Measurements from ENCODE around the gene MCMBP. TPM values are rescaled to one million over a fixed set of nuclear protein-coding genes. Genes with fewer than 3 reads are reported as not detected.

Gene MCMBP
- total and polyA plus RNA-seq, 2 donors (not counting 3 experiments of a cell fraction or from before 2014, with no cell fraction given), result 44.8 to 62.5 TPM

DNA sequence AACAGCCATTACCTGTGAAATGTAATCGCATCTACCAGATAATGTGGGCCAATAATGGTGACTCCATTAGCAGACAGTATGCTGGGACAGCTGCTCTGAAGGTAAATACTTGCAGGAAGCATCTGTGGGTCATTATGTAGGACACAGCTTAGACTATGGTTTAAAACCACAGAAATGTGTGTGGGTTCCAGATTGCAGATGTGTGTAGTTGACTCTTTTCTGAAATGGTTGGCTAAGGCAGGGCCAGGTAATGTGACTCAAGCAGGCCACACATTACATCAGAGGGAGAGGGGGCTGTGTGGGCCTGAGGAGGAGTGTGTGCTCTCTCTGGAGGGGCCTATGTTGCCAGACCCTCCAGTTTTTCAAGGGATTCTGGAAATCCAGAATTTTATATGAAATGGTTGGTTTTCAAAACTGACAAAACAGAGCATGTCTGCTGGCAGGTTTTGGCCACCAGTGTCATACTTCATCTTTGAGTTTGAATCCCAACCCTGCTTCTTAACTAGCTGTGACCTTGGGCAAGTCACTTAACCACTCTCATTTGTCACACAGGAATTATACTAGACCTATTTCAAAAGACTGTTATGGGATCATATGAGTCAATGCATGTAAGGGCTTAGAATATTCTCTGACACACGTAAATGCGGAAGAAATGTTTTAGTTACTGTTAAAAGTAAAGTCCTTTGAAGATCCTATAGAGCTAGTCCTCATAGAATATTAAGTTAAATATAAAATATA, 64.5 kb downstream of the MCMBP start:
- H3K27me3 ChIP-seq (ENCODE audit: control insufficient read depth in 2 of 2, insufficient read depth in 2 of 2, low read length in 2 of 2), result no peaks in the 10 kb centered on the region
- BruUV-seq (replicated peaks), result no TSS peak
- dilution Hi-C loops (cut with MboI; ENCODE audit: extremely low pct_ligation_motif_present, low sequenced_read_pairs) (no loop called here), intact Hi-C loops (cut with micrococcal nuclease) (no loop called here)
- no peak overlapping the region for H3K4me3 ChIP-seq (replicated peaks in 1 of 3; ENCODE audit: insufficient read depth in 1 of 3, low read depth in 1 of 3, low read length in 3 of 3)
- H4K20me1 ChIP-seq (replicated peaks; ENCODE audit: control insufficient read depth, extremely low read depth, insufficient read depth, low read length), result no peaks in the 10 kb centered on the region
- no peaks in the 10 kb centered on the region for H3K36me3 ChIP-seq (ENCODE audit: control insufficient read depth in 2 of 2, extremely low read depth in 1 of 2, insufficient read depth in 2 of 2, low read length in 2 of 2)
- ChIA-PET POLR2A (no interaction called here), CTCF (interaction anchor here (0.8 to 1.6 kb wide), 2 partner anchors 11 to 58 kb away, joined by 3 to 5 read pairs; no protein-coding TSS in a partner anchor)
- no peak overlapping the region for H2AFZ ChIP-seq (ENCODE audit: low read depth, low read length)
- H3K4me2 ChIP-seq (ENCODE audit: insufficient read depth, low read length), result no peak overlapping the region
- no peak for FAIRE-seq
- no peak overlapping the region for H3K27ac ChIP-seq (ENCODE audit: insufficient read depth, low read depth, low read length)
- H3K9ac ChIP-seq (replicated peaks; ENCODE audit: extremely low read depth, insufficient read depth, low read length), result no peak overlapping the region
- H3K9me1 ChIP-seq (replicated peaks; ENCODE audit: control insufficient read depth, extremely low read depth, insufficient read depth, low read length), result no peaks in the 10 kb centered on the region
- no peaks in the 10 kb centered on the region for H3K79me2 ChIP-seq (ENCODE audit: control insufficient read depth, insufficient read depth, low read length)
- H3K9me3 ChIP-seq (replicated peaks; ENCODE audit: control insufficient read depth, insufficient read depth, low read length), result no peaks in the 10 kb centered on the region
- TF ChIP-seq GATA2 (IDR thresholded peaks at IDR 0.05; ENCODE audit: insufficient read depth, insufficient read length, low read depth, low read length) (no peak), JUN (IDR thresholded peaks at IDR 0.05; ENCODE audit: borderline replicate concordance, insufficient read depth, insufficient read length, low read depth) (no peak), FOS (IDR thresholded peaks at IDR 0.05; ENCODE audit: borderline replicate concordance, insufficient read depth, low read length) (no peak), POLR2A (IDR thresholded peaks at IDR 0.05; ENCODE audit: low read depth, low read length) (no peak), EZH2 (IDR thresholded peaks at IDR 0.05; ENCODE audit: borderline replicate concordance, low read depth, low read length, severe bottlenecking) (no peak), MYC (IDR thresholded peaks at IDR 0.05; ENCODE audit: low read depth, low read length) (no peak), POLR2AphosphoS5 (IDR thresholded peaks at IDR 0.05; ENCODE audit: insufficient read depth, low read depth, low read length) (no peak), MAX (IDR thresholded peaks at IDR 0.05; ENCODE audit: insufficient read depth, insufficient read length) (no peak)
- TF ChIP-seq, protein P1, sequence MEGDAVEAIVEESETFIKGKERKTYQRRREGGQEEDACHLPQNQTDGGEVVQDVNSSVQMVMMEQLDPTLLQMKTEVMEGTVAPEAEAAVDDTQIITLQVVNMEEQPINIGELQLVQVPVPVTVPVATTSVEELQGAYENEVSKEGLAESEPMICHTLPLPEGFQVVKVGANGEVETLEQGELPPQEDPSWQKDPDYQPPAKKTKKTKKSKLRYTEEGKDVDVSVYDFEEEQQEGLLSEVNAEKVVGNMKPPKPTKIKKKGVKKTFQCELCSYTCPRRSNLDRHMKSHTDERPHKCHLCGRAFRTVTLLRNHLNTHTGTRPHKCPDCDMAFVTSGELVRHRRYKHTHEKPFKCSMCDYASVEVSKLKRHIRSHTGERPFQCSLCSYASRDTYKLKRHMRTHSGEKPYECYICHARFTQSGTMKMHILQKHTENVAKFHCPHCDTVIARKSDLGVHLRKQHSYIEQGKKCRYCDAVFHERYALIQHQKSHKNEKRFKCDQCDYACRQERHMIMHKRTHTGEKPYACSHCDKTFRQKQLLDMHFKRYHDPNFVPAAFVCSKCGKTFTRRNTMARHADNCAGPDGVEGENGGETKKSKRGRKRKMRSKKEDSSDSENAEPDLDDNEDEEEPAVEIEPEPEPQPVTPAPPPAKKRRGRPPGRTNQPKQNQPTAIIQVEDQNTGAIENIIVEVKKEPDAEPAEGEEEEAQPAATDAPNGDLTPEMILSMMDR (IDR thresholded peaks at IDR 0.05; ENCODE audit: extremely low read depth in 1 of 2, insufficient read depth in 1 of 2, low read depth in 1 of 2, low read length in 2 of 2), result no peak
- H3K4me1 ChIP-seq (ENCODE audit: control insufficient read depth, extremely low read depth, insufficient read depth, low read length), result peaks cover 21% of the 10 kb centered on the region
- peak; percentile 8 for DNase-seq (ENCODE audit: low read depth, low spot score)

Measured in endothelial cell of umbilical vein (primary cell).